GM08714 (cell line): ENCODE results near the gene OBP2B.

Experiments
- H3K4me3 ChIP-seq: fragments of 200-500 bp; sonication (Bioruptor generic); 2 replicates; pipeline ENCODE4 v1.5.1; 2014; ENCODE audit warnings: mild to moderate bottlenecking, low read length, inconsistent platforms
- ZNF274 ChIP-seq: IDR thresholded peaks from 2 replicates; pipeline ENCODE4 v1.6.1; 2012; ENCODE audit warnings: mild to moderate bottlenecking, low read depth, low read length

OBP2B gene

GRCh38 chr9:133202145-133202513 lies 6.9 kb downstream of the OBP2B start:
- no peak overlapping the region for H3K4me3 ChIP-seq
- TF ChIP-seq ZNF274 = no peak

- TF ChIP-seq ZNF274 = no peak
- H3K4me3 ChIP-seq = no peak overlapping the region
Measured at GRCh38 chr9:133201424-133202144, 7.5 kb downstream of the OBP2B start.

GRCh38 chr9:133200631-133201030 lies 8.4 kb downstream of the OBP2B start:
- H3K4me3 ChIP-seq = no peak overlapping the region
- TF ChIP-seq ZNF274 = no peak

GRCh38 chr9:133199648-133200321 lies 9.3 kb downstream of the OBP2B start:
- no peak for TF ChIP-seq ZNF274

GRCh38 chr9:133195029-133195428 lies 14.0 kb downstream of the OBP2B start:
- TF ChIP-seq ZNF274 = no peak
- H3K4me3 ChIP-seq = no peak overlapping the region

More at GRCh38 chr9:133199648-133200321, 9.3 kb downstream of the OBP2B start:
- peak overlapping the region; percentile 70; the same call in 1 of the 2 replicates for H3K4me3 ChIP-seq

- H3K4me3 ChIP-seq = no peak overlapping the region
- no peak for TF ChIP-seq ZNF274
Measured at GRCh38 chr9:133194597-133194996, 14.5 kb downstream of the OBP2B start.

- H3K4me3 ChIP-seq = no peak overlapping the region
- no peak for TF ChIP-seq ZNF274
Measured at GRCh38 chr9:133191989-133192388, 17.1 kb downstream of the OBP2B start.

- H3K4me3 ChIP-seq = no peak overlapping the region
- TF ChIP-seq ZNF274 = no peak
Measured at GRCh38 chr9:133189826-133190225, 19.2 kb downstream of the OBP2B start.

GRCh38 chr9:133188843-133189180 lies 20.2 kb downstream of the OBP2B start:
- H3K4me3 ChIP-seq = no peak overlapping the region
- no peak for TF ChIP-seq ZNF274

- no peak for TF ChIP-seq ZNF274
- no peak overlapping the region for H3K4me3 ChIP-seq
Measured at GRCh38 chr9:133188006-133188842, 20.8 kb downstream of the OBP2B start.

- H3K4me3 ChIP-seq = no peak overlapping the region
- no peak for TF ChIP-seq ZNF274
Measured at GRCh38 chr9:133187561-133188005, 21.5 kb downstream of the OBP2B start.

- no peak for TF ChIP-seq ZNF274
Measured at GRCh38 chr9:133186736-133187135, 22.3 kb downstream of the OBP2B start.

GRCh38 chr9:133184971-133185370 lies 24.1 kb downstream of the OBP2B start:
- no peak overlapping the region for H3K4me3 ChIP-seq
- no peak for TF ChIP-seq ZNF274

More at GRCh38 chr9:133186736-133187135, 22.3 kb downstream of the OBP2B start:
- H3K4me3 ChIP-seq = no peak overlapping the region

GRCh38 chr9:133182151-133182550 lies 26.9 kb downstream of the OBP2B start:
- TF ChIP-seq ZNF274 = no peak
- no peak overlapping the region for H3K4me3 ChIP-seq

- H3K4me3 ChIP-seq = no peak overlapping the region
- TF ChIP-seq ZNF274 = no peak
Measured at GRCh38 chr9:133181561-133181960, 27.5 kb downstream of the OBP2B start.

GRCh38 chr9:133180953-133181352 lies 28.1 kb downstream of the OBP2B start:
- no peak overlapping the region for H3K4me3 ChIP-seq

More at GRCh38 chr9:133180953-133181352, 28.1 kb downstream of the OBP2B start:
- no peak for TF ChIP-seq ZNF274
